GM19099 (cell line): Measurements from ENCODE around the gene HEMGN.

Source experiments
- POLR2A ChIP-seq: IDR thresholded peaks from 3 replicates; pipeline ENCODE4 v1.6.1; 2011; ENCODE audit warnings: low read depth; ENCODE audit not compliant: insufficient read length; ENCODE audit errors: extremely low read depth

HEMGN gene

DNA sequence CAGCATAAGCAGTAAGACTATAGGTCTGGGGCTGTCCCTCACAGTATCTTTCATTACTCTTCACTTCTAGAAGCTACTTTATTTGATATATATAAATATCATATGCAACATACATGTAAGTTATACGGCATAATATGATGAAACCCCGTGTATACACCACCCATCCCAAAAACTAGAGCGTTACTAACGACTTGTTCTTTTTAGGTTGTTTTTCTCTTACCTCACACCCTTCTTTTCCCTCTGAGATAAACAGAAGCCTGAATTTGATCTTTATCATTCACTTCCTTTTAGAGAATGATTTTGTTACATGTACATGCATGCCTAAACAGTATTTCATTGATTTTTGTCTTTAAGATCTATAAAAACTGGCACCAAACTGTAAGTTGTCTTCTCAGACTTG, 19.4 kb downstream of the HEMGN start:
- TF ChIP-seq POLR2A = no peak

DNA sequence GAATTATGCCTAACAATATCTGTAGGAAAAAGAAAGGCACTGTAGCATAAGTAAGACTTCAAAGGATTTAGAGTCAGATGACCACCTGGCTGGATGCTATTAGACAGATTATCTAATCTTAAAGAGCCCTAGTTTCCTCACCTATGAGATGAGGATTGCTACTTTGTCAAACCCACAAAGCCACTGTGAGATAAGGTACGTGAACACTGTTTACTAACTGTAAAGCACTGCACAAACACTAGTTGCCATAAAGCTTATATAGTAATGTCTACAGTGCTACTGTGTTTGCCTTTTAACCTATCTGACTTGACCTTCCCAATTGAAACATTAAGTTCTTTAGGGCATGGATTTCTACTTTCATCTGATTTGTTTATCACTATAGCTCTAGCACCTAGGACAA, 26.0 kb downstream of the HEMGN start:
- no peak for TF ChIP-seq POLR2A

DNA sequence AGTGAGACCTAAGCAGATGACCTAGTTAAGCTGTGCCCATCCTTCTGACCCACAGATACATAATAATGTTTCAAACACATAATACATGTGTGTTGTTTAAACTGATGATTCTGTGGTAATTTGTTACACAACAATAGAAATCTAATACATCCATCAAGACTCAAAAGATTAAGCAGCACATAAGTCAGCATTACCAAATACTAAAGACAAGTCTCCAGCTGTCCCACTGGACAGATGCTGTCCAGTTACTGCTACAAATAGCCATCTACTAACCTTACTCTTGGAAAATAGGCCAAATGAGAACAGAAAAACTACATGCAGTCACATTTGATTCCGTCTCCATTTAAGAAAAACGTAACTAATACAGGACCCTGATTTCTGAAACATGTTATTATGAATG, 26.4 kb downstream of the HEMGN start:
- TF ChIP-seq POLR2A = no peak

DNA sequence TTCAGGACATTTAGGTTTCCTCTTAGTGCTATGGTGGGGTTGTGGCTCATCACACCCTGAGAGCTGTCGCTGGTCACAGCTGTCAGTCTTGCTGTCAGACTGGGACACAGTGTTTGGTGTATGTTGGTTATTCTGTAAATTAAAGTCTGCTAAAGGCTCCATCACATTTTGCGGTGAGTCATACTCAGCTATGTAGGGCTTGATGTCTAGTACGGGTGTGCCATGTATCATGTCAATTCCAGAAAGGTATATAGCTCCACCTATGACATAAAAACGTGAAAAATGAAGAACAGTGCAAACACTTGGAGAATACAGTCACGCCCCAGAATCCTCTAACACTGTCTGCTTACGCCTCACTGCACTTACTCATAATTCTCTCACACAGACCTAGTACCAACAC, 27.6 kb downstream of the HEMGN start:
- TF ChIP-seq POLR2A = no peak

DNA sequence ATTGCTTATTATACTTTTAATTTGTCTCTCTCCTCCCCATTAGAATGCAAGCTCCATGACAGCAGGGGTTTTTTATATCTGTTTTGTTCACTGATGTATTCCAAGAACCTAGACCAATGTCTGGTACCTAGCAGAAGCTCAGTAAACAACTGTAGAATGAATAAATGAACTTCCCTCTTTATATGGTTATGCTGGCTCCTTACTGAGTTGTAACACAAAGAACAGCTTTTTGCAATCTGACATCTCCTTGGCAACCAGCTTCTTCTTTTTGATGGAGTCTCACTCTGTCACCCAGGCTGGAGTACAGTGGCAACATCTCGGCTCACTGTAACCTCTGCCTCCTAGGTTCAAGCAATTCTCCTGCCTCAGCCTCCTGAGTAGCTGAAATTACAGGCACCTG, 29.3 kb downstream of the HEMGN start:
- TF ChIP-seq POLR2A = no peak

DNA sequence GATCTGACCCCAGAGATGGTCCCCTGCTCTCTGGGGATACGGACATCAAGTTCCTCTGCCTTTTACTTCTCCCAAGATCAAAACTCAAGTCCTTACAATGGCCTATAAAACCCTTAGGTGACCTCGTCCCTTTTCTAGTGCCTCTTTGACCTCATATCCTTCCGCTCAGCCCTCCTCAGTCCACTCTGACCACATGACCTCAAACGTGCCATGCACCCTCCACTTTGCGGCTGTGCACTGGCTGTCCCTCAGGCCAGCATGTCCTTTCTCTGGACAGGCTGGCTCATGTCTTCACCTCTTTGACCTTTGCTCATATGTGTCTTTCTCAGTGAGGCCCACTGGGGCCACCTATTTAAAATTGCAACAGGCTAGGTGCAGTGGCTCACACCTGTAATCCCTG, 30.3 kb downstream of the HEMGN start:
- no peak for TF ChIP-seq POLR2A

DNA sequence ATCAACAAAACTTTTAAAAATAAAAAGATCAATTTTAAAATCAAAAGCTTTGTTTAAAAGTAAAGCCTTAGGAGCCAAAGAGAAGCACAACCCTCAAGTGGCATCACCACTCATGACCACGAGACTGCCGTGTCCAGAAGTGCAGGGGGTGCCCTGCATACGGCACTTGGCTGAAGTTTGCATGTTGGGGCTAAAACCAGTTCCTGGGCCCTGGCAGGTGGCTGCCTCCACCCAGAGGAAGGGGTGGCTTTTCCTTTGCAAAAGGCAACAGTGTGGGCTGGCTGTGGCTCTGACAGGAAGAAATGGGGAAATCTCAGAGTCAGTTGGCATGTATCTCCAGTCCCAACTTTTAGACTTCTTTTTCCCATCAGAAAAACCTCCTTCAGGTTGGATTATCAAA, 30.9 kb downstream of the HEMGN start:
- no peak for TF ChIP-seq POLR2A

DNA sequence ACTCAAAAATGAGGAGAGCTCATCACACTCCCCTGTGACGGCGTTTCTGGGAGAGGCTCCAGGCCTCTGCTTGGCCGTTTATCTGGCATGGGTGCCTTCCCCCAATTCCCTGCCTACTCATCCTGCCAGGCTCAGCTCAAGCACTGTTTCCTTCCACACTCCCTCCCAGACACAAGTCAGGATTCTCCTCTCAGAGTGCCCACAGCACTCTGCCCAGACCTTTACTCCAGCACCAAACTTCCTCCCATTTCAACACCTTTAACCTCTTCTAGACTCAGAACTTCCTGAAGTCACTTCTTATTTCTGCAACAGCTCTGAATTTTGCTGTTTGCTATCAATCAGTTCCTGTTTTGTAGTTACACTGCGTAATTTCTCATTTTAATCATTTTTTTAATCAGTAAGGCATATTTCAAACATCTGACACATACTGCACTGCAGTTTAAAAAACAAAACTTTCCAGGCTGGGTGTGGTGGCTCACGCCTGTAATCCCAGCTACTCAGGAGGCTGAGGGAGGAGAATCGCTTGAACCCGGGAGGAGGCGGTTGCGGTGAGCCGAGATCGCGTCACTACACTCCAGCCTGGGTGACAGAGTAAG, 31.6 kb downstream of the HEMGN start:
- TF ChIP-seq POLR2A = no peak

DNA sequence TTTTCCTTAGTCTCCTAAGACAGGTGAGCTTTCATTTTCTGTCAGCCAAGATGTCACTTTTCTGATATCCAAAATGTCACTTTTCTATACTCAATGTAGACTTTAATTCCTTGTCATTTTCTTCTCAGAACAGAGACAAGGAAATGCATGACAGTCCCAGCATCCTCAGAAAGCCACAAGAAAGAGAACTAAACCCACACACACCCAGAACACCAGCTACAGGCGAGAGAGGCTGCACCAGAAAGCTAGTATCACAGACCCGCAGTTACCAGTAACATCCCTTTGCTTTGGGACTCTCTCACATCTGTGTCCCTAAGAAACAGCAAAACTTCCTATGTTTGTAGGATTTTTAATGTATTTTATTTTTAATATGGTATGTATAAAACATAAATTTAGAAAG, 32.7 kb downstream of the HEMGN start:
- no peak for TF ChIP-seq POLR2A

DNA sequence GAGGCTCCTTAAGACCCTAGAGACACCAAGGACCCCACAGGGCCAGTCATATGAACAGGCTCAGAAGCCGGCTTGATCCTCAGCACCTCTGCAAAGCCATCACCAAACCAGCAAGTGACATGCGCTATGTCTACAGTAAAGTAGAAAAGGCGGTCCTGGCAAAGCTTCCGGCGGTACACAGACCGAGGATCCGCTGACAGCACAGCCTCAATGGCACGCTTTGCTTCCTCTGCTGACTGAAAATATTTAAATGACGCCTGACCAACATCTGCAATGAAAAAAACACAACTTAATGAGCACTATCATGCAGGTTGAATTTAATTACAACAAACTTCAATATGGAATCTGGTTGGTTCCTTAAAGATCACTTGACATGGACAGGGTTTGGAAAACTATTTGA, 33.2 kb downstream of the HEMGN start:
- TF ChIP-seq POLR2A = no peak

DNA sequence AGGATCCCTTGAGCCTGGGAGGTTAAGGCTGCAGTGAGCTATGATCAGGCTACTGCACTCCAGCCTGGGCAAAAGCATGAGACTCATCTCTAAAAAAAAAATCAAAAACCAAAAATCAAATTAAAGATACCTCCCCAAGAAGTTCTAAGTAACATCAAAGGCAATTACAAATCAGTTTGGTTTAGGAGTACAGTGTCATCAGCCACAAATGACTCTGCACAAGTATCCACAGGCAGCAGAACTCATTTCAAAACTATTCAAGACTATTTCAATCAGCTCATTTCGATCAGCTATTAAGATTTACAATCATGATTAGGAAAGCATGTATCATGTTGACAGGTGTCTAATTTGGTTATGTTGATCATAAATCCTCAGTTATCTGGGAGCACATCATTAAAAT, 34.8 kb downstream of the HEMGN start:
- no peak for TF ChIP-seq POLR2A

DNA sequence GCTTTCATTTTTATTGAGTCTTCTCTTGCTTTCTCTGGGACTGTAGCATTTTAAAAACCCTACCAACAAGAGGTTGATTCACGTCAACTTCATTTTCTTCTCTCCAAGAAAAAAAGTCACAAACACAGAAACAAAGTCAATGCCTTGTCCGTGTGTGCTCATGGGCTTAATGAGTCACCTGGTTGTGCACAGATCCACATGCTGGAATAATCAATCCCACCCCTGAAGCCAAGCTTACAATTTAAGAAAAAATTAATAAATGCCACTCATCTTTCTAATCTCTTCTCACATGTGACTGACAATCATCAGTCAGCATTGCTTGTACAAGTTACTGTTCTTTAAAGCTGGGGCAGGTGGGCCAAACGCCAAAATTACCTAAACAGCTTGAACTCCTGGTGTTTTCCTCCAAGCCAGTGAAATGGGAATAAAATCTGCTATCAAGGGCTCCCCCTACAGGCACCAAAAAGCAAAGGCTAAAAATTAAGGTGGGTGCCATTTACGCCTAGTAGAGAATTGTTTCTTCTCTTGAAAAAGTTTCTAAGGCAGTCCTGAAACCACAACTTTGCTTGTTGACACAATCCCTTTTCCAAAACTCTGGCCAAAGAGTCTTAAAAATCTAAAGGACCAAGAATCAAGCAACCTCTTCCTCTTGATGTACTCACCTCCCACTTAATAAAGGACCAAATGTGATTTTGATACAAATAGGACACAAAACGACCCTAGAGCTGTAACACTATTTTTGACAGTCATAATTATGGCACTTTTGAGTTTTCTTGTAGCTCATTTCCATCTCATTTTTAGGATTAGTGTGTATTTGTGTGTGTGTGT, 37.0 kb downstream of the HEMGN start:
- no peak for TF ChIP-seq POLR2A

DNA sequence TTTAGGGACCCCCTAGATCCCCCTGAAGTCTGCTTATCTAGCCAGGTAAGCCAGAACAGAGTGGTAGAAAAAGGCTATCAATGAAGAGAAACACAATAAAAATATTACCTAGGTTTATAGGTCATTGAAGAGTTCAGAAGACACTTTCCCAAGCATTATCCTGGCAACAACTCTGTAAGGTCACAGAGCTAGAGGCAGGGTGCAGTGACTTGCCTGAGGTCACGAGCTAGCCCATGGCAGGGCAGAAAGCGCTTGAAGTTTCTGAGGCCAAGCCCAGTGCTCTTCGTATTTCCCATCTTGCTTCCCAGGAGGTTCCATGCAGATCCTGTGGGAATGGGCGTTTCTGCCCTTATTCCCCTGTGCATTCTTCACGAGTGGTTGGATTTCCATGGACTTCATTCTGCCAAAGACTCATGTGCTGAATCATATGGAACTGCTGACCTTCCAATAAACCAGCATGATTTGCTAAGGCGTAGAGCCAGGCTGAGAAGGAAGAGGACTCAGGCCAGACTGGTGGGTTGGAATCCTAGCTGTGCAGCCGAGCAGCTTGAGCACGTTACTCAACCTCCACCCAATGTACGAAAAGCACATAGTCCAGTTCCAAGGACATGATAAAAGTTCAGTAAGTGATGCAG, 37.8 kb downstream of the HEMGN start:
- no peak for TF ChIP-seq POLR2A

DNA sequence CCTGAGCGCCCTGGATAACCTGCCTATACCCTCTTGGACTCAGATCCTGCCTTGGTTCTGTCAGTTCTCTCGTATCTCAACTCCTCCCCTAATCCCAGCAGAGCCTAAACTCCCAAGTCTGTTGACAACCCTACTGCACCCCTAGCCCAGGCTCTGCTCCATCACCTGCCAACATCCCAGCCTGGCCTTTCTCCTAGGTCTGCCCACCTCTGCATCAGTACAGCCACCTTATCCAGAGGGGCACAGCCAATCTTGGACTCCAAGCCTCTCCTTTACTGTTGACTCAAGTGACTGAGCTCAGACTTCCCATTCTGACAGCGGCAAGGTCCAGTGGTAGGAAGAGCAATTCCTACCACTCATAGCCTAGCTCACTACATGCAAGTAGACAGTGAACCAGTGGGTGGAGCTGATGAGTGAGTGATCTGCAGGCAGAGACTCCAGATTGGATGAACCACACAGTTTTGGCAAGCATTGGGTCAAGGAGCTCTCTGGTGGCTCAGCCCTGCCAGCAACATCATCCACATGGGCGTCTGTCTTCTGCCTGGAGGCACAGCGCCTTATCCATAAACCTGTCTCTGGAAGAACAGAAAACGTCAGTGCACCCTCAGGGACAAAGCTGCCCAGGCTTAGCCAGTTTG, 42.2 kb downstream of the HEMGN start:
- no peak for TF ChIP-seq POLR2A

DNA sequence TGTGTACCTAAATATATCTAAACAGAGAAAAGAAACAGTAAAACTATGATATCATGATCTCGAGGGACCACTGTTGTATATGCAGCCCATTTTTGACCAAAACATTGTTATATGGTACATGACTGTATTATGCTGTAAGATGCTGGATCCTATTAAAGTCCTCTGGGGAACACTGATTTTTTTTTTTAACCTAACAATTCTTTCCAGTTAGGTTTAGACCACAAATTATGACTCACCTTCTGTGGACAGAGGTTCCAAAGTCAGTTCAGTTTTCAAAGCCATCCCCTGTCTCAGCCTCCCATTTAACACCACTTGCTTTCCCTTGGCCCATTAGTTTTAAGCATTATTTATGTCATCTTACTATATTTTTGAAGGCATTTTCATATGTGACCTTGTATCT, 42.8 kb downstream of the HEMGN start:
- no peak for TF ChIP-seq POLR2A

DNA sequence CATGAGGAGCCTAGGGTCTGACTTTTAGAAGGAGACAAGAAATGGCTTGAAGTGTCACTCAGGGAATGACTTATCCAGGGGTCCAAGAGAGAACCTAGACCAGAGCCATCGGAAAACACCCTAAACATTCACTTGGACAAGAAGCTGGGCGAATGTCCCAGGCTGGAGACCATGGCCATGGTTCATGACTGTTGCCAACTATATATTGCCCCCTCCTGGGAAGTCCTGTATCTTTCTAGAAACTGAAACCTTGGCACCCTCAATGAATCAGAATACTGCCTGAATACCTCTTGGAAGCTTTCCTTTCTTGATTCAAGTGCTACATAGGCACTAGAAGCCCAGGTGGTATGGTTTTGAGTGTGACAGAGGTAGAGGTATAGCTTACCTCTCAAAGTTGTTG, 45.6 kb downstream of the HEMGN start:
- TF ChIP-seq POLR2A = no peak
